ENCODE data around the gene MAGEF1. TPM values are rescaled to one million over a fixed set of nuclear protein-coding genes. Genes with fewer than 3 reads are reported as not detected.

The MAGEF1 gene
- total RNA-seq, 1 experiment from 2014 or later = 31.9 TPM

GRCh38 chr3:184741259-184741556 lies 29.3 kb upstream of the MAGEF1 start:
- Histone ChIP-seq H2BK15ac (ENCODE audit: low read depth, low read length) (no peak overlapping the region), H2BK120ac (ENCODE audit: low read depth, low read length, poor library complexity, severe bottlenecking) (no peak overlapping the region), H3K9me3 (ENCODE audit: control insufficient read depth, low read depth, low read length) (no peaks in the 10 kb centered on the region), H3T11ph (ENCODE audit: low read length) (no peak overlapping the region), H2BK20ac (ENCODE audit: low read depth, low read length, poor library complexity, severe bottlenecking) (no peak overlapping the region), H3K56ac (ENCODE audit: insufficient read length, low read depth, low read length) (no peak overlapping the region), H3K4me1 (ENCODE audit: insufficient read depth, low read length) (no peaks in the 10 kb centered on the region), H4K20me1 (ENCODE audit: control insufficient read depth, insufficient read depth, insufficient read length) (no peaks in the 10 kb centered on the region), H2AFZ (ENCODE audit: low read length) (no peak overlapping the region), H3K23ac (ENCODE audit: insufficient read length, low read depth, low read length) (no peak overlapping the region), H3K23me2 (ENCODE audit: insufficient read length, low read depth, low read length, poor library complexity, severe bottlenecking) (no peaks in the 10 kb centered on the region), H2BK12ac (ENCODE audit: insufficient read length, low read depth, low read length) (no peak overlapping the region), H3K79me2 (ENCODE audit: insufficient read depth, low read length) (no peaks in the 10 kb centered on the region), H3K27ac (ENCODE audit: insufficient read length, low read depth, low read length) (no peak overlapping the region), H3K9ac (ENCODE audit: extremely low read depth, insufficient read length, low read length) (no peak overlapping the region), H4K8ac (replicated peaks; ENCODE audit: insufficient read length, low read depth, low read length) (no peak overlapping the region), H3K27me3 (ENCODE audit: insufficient read depth, low read length) (no peaks in the 10 kb centered on the region), H3K14ac (ENCODE audit: insufficient read depth, low read length) (no peak overlapping the region), H3K4me2 (ENCODE audit: insufficient read depth, insufficient read length, low read length) (no peak overlapping the region), H3K18ac (ENCODE audit: insufficient read length, low read depth, low read length) (no peak overlapping the region), H4K5ac (ENCODE audit: insufficient read length, low read depth, low read length) (no peak overlapping the region), H4K91ac (ENCODE audit: insufficient read length, low read depth, low read length) (no peak overlapping the region), H2AK5ac (ENCODE audit: insufficient read length, low read length) (no peak overlapping the region), H2BK5ac (ENCODE audit: insufficient read length, low read length) (no peak overlapping the region), H3K4ac (ENCODE audit: low read depth, low read length) (no peak overlapping the region), H3K79me1 (ENCODE audit: insufficient read depth, low read depth, low read length, poor library complexity, severe bottlenecking) (no peaks in the 10 kb centered on the region)
- H3K27me3 Mint-ChIP-seq (ENCODE audit: low read depth) = peaks cover 1% of the 10 kb centered on the region
- no CpG with 5 or more reads among the region's 8 CpGs for WGBS (ENCODE audit: extremely low coverage, insufficient read length, low lambda C conversion rate)
- no peak for TF ChIP-seq CTCF (conservative IDR thresholded peaks at IDR 0.05)
- no peaks in the 10 kb centered on the region for H3K9me3 Mint-ChIP-seq
- H3K36me3 Mint-ChIP-seq (ENCODE audit: insufficient read depth in 1 of 3, low read depth in 3 of 3) = no peaks in the 10 kb centered on the region
- DNase-seq = no peak
- H3K4me3 Mint-ChIP-seq = no peak overlapping the region
- H3K4me1 Mint-ChIP-seq = peaks cover 20 to 28% of the 10 kb centered on the region in 2 experiments
- H3K27ac Mint-ChIP-seq = no peak overlapping the region
